ENCODE results near the gene SAMD4B.
A peak's percentile ranks its signal among the peaks of the same experiment; 100 is the strongest.
"Not testable (repeated sequence)": the region's sequence is repeated elsewhere in the genome, so short reads cannot be mapped to it uniquely, and the experiment has no call there.

The SAMD4B gene

GRCh38 chr19:39314016-39314728, 28.0 kb upstream of the SAMD4B start:
- no peak for DNase-seq (ENCODE audit: low spot score)

- no peak for DNase-seq (ENCODE audit: low spot score)
These were observed 26.3 kb upstream of the SAMD4B start for GRCh38 chr19:39315933-39316332.

- no peak for DNase-seq (ENCODE audit: low spot score)
These were observed 25.4 kb upstream of the SAMD4B start for GRCh38 chr19:39316627-39317321.

- no peak for DNase-seq (ENCODE audit: low spot score)
These were observed 24.7 kb upstream of the SAMD4B start for GRCh38 chr19:39317476-39317875.

- no peak for DNase-seq (ENCODE audit: low spot score)
These were observed 24.1 kb upstream of the SAMD4B start for GRCh38 chr19:39318071-39318470.

GRCh38 chr19:39318690-39319089, 23.5 kb upstream of the SAMD4B start:
- no peak for DNase-seq (ENCODE audit: low spot score)

- no peak for DNase-seq (ENCODE audit: low spot score)
These were observed 22.9 kb upstream of the SAMD4B start for GRCh38 chr19:39319098-39319891.

GRCh38 chr19:39319892-39320248, 22.4 kb upstream of the SAMD4B start:
- no peak for DNase-seq (ENCODE audit: low spot score)

- DNase-seq (ENCODE audit: low spot score): no peak
These were observed 20.9 kb upstream of the SAMD4B start for GRCh38 chr19:39321117-39321831.

GRCh38 chr19:39321832-39322176, 20.4 kb upstream of the SAMD4B start:
- no peak for DNase-seq (ENCODE audit: low spot score)

GRCh38 chr19:39324242-39324842, 17.9 kb upstream of the SAMD4B start:
- DNase-seq (ENCODE audit: low spot score): no peak

- no peak for DNase-seq (ENCODE audit: low spot score)
These were observed 16.2 kb upstream of the SAMD4B start for GRCh38 chr19:39325778-39326665.

- DNase-seq (ENCODE audit: low spot score): no peak
These were observed 14.7 kb upstream of the SAMD4B start for GRCh38 chr19:39327363-39328045.

- DNase-seq (ENCODE audit: low spot score): peak; percentile 84
These were observed 14.0 kb upstream of the SAMD4B start for GRCh38 chr19:39328046-39328705.

- no peak for DNase-seq (ENCODE audit: low spot score)
These were observed 12.3 kb upstream of the SAMD4B start for GRCh38 chr19:39329948-39330347.

- DNase-seq (ENCODE audit: low spot score): no peak
These were observed 9.9 kb upstream of the SAMD4B start for GRCh38 chr19:39332293-39332692.

- not testable (repeated sequence) for DNase-seq (ENCODE audit: low spot score)
These were observed 9.5 kb upstream of the SAMD4B start for GRCh38 chr19:39332738-39333137.

- DNase-seq (ENCODE audit: low spot score): no peak
These were observed 8.7 kb upstream of the SAMD4B start for GRCh38 chr19:39333507-39333906.

- DNase-seq (ENCODE audit: low spot score): no peak
These were observed 7.7 kb upstream of the SAMD4B start for GRCh38 chr19:39334444-39334976.

GRCh38 chr19:39335168-39335548, 7.1 kb upstream of the SAMD4B start:
- DNase-seq (ENCODE audit: low spot score): no peak
